ENCODE measurements around the gene SLC2A1. TPM values are rescaled to one million over a fixed set of nuclear protein-coding genes. Genes with fewer than 3 reads are reported as not detected.
A peak's percentile ranks its signal among the peaks of the same experiment; 100 is the strongest.

Gene SLC2A1
- 10 to 100 TPM; 33.6 to 67.5 (median 44.3) TPM for polyA plus RNA-seq (ENCODE audit: insufficient read length in 4 of 4)

DNA sequence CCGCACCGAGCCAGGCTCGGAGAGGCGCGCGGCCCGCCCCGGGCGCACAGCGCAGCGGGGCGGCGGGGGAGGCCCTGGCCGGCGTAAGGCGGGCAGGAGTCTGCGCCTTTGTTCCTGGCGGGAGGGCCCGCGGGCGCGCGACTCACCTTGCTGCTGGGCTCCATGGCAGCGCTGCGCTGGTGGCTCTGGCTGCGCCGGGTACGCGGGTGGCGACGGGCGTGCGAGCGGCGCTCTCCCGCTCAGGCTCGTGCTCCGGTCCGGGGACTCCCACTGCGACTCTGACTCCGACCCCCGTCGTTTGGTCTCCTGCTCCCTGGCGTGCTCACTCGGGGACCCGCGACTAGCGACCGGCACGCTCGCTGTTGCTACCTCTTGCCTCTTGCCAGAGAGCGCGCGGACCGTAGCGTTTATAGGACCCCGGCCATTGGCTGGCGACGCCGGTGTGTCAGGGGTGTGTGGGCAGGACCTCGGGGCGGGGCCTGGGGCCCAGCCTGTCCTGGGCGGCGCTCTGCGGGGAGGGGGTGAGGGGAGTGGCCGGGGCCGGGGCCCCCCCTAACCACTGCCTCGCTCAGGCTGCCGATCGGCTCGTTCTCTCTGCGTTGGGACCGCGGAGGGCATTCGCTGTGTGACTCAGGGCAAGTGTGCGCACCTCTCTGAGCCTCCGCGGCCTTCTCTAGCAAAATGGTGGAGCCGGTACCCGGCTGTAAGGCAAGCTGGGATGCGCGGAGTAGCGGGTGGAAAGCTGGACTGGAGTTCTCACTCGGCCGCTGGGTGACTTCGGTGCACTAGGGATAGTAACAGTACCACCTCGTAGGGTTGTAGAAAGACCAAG is at the start of gene SLC2A1:
Gene SLC2A1, minus strand, starts transcription at position 381 of the 832 bp plus-strand sequence. Its CDS starts 217 bp downstream, at position 164.
- DNase-seq (ENCODE audit: low read depth in 4 of 4, low spot score in 3 of 4), result peak; percentile 76 to 86 (median 82)

DNA sequence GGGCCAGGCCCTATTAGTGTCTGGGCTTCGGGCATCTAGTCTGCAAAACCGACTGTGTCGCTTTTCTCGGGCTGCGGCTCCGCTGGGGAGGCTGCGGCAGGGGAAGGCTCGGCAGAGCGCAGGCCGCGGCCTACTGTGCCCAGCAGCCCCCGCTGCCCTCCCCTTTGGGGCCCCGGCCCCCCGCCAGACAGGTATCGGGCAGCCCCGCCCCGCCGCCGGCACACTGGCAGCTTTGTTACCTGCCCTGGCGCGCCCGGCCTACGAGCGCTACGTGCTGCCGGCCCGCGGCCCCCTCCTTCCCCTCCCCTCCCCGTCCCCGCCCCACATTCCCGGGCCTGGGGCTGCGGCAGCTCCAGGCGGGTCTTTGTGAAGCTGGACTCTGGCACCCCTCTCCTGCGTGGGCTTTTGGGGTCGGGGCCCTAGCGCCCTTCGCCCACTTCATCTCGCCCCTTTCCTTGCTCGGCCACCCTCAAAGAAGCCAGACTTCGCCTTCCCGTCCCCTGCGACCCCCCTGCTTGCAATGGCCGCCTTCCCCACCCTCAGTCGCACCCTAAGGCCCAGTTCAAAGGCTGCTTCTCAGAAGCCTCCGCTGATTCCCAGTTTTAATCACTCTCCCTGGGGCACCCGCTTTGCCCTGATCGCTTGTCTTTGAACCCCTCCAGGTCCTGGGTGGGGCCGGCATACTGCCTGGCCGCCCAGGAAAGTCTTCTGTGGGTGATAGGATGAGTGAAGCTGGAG is 48.9 kb upstream of the SLC2A1 start:
- peak in 1 of 4 donors; percentile 27 for DNase-seq (ENCODE audit: low read depth in 4 of 4, low spot score in 3 of 4)

DNA sequence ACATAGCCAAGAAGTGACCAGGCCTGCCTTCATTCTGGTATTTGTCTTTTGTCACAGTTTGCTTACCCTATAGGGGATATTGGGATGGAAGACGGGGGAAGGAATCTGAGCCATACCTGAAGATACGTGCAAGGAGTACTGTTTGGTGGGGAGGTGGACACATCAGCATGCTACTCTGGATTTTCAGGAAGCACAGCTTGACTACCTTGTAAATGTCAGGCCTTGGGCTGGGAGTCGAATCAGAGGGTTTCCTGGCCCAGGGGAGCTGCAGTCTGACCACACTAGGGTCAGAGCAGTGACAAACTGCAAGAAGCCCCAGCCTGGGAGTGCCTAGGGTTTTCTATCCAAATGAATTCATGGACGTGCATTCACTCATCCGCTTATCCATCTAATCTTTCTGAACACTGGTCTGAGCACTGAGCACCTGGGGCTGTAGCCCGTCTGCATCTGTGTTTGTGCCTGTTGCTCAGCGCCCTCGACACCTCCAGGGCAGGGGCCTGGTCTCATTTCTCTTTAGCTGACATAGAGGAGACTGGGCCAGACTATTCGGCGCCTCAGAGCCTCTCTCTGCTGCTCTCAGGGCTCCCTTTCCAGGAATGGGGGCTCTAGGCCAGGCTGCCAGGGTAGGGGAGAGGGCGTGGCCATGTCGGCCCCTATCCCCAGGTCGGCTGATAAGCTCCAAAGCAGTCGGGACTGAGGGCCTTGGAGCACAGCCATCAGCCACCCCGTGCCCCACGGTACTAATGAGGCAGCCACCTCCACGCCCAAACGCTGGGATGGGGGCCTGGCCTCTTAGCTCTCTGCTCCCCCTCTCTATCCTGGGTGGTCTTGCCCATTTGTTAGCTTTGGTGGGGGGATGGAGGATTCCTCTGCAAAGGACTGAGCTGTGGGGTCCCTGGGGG is 47.0 kb upstream of the SLC2A1 start:
- DNase-seq (ENCODE audit: low read depth in 4 of 4, low spot score in 3 of 4), result no peak

DNA sequence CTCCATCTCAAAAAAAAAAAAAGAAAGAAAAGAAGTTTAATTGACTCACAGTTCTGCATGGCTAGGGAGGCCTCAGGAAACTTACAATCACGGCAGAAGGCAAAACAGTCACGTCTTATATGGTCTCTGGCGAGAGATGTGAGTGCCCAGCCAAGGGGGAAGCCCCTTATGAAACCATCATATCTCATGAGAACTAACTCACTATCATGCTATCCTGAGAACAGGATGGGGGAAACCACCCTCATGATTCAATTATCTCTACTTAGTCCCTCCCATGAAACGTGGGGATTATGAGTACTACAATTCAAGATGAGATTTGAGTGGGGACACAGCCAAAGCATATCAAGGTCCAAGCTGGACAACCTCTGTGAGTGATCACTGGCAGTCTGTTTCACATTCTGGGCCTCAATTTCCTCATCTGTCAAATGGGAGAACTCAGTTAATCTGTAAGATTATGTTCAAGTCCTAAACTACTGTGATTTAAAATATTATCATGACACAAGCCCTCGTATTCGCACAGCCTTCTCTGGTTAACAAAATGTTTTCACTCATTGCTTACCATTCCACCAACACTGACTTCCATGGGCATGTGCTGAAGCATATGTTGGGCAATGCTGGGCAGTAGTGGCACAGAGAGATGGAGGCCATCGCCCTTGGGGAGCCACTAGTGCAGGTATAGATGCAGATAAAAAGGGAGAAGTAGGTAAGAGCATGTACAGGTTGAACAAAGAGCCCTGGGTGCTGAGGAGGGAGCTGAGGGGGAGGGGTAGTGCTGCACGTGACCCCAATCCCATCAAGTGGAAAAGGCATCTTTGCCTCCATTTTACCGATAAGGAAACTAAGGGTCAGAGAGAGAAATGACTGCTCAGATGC is 46.2 kb upstream of the SLC2A1 start:
- DNase-seq (ENCODE audit: low read depth in 4 of 4, low spot score in 3 of 4), result no peak

DNA sequence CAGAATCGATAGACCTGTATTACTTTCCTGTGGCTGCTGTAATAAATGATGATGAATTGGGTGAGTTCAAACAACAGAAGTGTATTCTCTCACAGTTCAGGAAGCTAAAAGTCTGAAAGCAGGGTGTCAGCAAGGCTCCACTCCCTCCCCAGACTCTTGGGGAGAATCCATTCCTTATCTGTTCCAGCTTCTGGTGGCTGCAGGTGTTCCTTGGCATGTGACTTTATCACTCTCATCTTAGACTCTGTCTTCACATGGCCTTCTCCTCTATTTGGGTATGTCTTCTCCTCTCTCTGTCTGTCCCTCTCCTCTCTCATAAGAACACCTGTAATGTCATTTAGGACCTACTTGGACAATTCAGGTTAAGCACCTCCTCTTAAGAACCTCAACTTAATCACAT is 44.1 kb upstream of the SLC2A1 start:
- DNase-seq (ENCODE audit: low read depth in 4 of 4, low spot score in 3 of 4), result no peak

DNA sequence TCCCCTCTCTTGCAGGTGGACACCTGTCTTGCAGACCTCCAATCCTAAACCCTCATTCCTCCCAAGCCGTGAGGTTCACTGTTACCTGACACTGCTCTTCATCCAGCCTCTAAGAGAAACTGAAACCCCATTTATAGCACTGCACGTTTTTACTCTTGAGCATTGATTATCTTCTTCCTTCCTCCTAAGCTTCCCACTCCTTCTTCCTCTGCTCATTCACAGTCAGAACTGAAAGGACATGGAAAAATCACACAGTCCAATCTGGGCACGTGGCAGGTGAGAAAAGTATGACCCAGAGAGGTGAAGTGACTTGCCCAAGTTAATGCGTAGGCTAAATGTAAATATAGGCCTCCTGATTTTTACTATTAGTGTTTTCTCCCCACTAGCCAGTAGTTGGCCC is 43.4 kb upstream of the SLC2A1 start:
- no peak for DNase-seq (ENCODE audit: low read depth in 4 of 4, low spot score in 3 of 4)

DNA sequence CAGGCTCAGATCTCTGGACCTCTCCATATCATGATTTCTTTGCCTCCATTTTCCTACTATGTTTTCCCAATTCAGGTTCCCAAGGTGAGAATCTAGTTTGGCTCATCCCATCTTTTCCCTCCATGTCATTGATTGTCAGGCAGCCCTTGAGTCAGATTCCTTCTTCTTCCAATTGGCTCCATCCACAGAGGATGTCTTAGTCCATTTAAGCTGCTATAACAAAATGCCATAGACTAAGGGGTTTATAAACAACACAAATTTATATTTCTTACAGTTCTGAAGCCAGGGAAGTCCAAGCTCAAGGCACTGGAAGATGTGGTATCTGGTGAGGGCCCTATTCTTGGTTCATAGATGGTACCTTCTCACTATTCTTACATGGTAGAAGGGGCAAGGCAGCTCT is 42.8 kb upstream of the SLC2A1 start:
- no peak for DNase-seq (ENCODE audit: low read depth in 4 of 4, low spot score in 3 of 4)

DNA sequence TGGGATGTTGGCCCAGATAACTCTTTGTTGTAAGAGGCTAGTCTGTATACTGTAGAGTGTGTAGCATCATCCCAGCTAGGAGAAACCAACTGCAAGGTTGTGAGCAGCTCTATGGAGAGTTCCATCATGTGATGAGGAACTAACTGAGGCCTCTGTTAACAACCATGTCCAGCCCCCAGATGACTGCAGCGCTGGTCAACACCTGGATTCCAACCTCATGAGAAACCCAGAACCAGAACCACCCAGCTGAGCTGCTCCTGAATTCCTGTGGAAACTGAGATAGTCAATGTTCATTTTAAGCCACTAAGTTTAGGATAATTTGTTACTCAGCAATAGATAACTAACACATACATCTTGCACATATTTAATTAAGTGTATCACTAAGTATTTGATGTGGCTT is 41.6 kb upstream of the SLC2A1 start:
- no peak for DNase-seq (ENCODE audit: low read depth in 4 of 4, low spot score in 3 of 4)

DNA sequence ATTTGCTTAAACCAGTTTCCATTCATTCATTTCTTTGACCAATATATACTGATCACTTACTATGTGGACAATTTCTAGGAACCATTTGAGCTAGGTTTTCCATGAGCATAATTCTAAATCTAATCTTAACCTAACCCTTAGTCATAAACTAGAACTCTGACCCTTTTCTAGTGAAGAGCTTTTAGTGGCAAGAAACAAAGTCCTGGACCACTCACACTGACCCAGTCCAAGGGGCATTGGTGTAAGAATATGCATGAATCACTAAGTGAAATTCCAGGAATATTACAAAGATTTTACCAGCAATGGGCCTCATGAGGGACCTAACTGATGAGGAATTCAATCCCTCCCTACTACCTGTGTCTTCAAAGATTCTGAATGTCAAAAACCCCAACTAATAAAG is 40.6 kb upstream of the SLC2A1 start:
- DNase-seq (ENCODE audit: low read depth in 4 of 4, low spot score in 3 of 4), result no peak

DNA sequence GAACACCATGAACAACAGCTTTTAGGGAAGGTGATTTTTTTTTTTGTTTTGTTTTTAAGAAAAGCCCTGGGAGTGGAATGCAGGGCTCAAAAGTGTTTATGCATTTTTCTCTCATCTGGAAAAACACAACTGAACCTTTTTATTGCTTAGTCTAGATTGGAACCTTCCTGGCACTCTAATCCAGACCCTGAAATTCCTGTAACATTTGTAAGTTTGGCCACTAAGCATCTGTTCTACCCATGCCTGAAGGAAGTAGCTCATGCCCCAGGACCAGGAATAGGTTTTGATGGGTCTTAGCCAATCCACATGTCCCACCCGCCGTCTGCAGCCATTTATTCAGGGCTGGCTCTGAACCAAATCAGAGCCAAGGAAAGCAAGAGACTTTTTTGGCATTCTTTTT is 39.7 kb upstream of the SLC2A1 start:
- no peak for DNase-seq (ENCODE audit: low read depth in 4 of 4, low spot score in 3 of 4)

DNA sequence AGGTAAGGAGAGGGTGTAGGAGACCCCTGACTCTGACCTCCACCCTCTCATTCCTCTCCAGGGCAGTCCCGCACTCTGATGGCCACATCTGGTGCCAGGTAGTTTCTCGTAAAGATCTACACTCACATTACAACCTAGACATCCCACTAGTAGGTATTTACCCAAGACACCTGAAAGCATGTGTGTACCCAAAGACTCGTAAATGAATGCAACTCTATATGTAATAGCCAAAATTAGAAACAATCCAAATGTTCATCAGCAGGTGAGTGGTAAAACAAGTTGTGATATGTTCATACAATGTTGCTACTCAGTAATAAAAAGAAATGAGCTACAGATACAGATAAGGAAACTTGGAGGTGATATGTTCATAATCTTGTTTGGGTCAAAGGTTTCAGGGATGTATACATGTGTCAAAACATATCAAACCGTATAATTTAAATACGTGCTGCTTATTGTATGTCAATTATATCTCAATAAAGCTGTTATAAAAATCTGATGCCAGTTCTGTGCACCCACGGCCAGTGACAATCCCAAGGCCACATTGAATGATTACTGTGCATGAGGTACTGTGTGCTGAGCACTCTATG is 37.8 kb upstream of the SLC2A1 start:
- DNase-seq (ENCODE audit: low read depth in 4 of 4, low spot score in 3 of 4), result no peak

DNA sequence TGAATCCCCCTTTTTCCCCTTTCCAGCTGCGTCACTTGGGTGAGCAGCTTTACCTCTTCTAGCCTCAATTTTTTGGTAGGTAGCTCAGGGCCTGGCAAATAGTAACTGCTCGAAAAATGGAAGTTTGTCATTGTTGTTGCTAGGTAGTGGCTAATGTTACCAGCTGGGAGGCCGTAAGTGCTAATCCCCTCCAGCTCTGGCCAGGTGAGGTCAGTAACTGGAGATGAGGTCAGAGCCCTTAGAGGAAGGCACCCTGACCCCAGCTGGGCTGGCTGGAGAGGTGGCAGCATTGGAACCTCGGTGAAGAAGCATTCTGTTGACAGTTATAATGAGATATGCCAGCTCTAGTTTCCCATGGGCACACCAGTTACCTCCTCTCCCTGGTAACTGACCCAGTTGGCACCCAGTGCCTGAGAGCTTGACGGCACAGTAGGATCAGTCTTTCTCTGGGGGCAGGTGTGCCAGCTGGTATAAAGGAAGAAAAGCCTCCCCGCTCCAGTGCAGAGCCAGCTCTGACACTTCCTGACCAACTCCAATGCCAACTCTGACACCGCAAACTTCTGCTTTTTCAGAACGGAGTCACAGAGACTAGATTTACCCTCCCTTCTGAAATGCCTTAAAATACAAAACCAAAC is 35.0 kb upstream of the SLC2A1 start:
- DNase-seq (ENCODE audit: low read depth in 4 of 4, low spot score in 3 of 4), result no peak

DNA sequence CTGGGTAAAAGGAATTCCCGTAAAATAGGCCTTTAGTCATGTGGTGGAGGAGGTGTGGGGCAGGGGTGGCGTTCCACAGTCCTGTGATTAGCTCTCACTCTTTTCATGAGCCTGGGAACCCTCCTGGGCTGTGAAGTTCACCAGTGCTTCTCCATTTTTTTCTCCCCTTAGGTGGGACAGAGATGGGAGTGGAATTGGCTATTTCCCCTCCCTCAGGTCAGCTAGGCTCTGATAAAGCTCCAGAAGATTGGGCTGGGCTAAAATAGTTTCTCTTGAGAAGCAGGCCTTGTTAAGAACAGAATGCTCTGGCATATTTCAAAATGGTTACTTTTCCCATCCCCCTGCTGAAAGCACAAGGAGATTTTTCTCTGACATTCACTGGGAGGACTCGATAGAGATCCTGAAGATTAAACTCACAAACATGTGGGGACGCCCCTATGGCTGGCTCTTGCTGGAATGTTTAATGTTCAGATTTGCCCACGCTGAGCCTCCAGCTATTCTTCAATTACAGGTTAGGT is 33.4 kb upstream of the SLC2A1 start:
- DNase-seq (ENCODE audit: low read depth in 4 of 4, low spot score in 3 of 4), result no peak

DNA sequence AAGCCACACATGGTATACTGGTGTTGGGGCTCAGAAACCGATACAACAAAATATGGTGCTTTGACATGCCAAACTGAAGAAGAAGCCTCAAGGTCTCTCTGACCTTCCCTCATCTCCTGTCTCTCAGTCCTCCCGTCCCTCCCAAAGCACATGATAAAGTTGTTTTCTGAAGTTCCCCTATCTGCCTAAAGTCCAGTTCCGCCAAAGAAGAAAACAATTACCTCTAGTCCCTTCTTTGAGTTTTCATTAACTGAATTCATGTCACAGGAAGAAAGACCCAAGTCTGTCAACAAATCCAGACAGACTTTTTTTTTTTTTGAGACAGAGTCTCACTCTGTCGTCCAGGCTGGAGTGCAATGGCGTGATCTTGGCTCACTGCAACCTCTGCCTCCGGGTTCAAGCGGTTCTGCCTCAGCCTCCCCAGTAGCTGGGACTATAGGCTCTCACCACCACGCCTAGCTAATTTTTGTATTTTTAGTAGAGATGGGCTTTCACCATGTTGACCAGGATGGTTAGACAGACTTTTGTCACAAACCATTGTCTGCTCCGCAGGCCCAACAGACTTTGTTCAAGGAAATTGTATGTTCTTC is 32.2 kb upstream of the SLC2A1 start:
- DNase-seq (ENCODE audit: low read depth in 4 of 4, low spot score in 3 of 4), result no peak

DNA sequence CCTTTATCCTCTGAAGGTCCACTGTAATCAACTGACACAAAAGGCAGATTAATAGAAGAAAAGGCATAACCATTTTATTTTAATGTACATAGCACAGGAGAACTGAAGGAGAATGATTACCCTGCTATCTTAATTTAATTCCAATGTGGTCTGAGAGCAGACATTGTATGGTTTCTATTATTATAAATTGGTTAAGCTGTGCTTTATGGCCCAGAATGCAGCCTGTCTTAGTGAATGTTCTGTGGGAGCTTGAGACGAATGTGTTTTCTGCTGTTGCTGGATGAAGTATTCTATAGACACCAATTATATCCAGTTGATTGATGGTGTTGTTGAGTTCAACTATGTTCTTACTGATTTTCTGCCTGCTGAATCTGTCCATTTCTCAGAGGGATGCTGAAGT is 25.0 kb upstream of the SLC2A1 start:
- DNase-seq (ENCODE audit: low read depth in 4 of 4, low spot score in 3 of 4), result no peak

DNA sequence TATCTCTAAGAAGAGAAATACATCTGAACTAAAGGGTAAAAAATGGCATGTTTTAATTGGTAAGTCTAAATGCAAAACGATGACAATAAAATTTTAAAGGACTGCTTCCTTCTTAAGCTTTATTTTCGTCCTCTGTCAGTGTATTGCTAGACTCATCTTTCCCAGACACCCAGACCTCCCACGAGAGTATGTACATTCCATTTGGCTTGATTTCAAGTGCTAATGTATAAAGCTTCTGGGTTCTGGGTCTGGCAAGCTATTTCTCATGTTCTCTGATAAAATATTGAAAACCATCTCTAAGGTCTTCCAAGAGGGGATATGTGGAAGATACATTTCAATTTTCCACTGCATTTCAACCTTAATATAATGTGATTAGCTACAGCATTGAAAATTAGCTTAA is 24.6 kb upstream of the SLC2A1 start:
- no peak for DNase-seq (ENCODE audit: low read depth in 4 of 4, low spot score in 3 of 4)

DNA sequence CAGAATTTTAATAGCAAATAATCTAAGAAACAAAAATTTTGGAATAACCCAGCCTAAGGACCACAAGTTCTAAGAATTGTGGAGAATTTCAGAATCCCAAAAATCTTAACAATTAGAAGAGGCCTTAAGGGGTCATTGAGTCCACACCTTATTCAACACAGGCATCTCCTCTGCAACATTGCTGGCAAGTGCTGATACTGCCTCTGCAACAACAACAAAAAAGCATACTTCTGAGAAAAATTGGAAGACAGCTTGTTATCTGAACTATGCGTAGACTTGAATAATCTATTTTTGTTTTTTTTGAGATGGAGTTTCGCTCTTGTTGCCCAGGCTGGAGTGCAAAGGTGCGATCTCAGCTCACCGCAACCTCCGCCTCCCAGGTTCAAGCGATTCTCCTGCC is 24.0 kb upstream of the SLC2A1 start:
- no peak for DNase-seq (ENCODE audit: low read depth in 4 of 4, low spot score in 3 of 4)

DNA sequence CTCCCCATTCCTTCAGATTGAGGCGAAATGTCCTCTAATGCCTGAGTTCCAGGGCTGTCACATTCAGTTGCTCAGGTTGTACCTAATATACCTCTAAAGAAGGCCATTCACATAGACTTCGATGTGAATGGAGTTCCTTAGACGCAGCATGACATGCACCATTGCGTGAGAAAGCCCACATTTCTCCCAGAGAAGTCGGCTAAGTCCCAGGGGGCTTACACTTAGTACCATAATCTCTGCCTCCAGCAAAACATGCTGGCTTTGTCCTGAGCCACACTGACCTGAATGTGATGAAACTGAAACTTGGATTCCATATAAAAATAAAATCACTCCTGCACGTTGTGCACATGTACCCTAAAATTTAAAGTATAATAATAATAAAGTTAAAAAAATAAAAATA is 23.2 kb upstream of the SLC2A1 start:
- no peak for DNase-seq (ENCODE audit: low read depth in 4 of 4, low spot score in 3 of 4)

Measured in left renal pelvis (tissue), 4 donors.